ENCODE data around the gene FADS1. TPM values are rescaled to one million over a fixed set of nuclear protein-coding genes. Genes with fewer than 3 reads are reported as not detected.

The FADS1 gene
- total RNA-seq, 2 experiments from 2014 or later, result 25.7 to 27.1 TPM

DNA sequence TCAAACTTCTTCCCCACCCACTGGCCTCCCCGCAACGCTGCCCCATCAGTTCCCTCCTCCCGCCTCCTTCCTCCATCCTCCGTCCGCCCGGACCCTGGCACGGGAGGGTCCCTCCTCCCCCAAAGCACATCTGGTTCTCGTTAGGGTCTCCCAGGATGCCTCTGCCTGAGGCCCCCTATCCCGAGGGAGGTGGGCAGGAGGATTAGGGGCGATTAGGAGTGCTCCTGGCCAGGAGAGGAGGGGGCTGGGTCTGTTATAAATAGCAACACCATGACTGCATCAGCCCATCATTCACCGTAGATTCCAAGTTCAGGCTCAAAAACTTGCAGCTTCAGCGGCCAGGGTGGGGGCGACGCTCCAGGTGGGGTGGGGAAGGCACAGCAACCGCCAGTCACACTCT, 54.0 kb downstream of the FADS1 start:
- H3K27me3 Mint-ChIP-seq, result no peaks in the 10 kb centered on the region
- ChIA-PET POLR2A (no interaction called here), CTCF (interaction anchor here (0.5 kb wide), 1 partner anchor 243 kb away, joined by 3 read pairs; no protein-coding TSS in a partner anchor)
- no peaks in the 10 kb centered on the region for H3K4me1 Mint-ChIP-seq
- H3K36me3 Mint-ChIP-seq (ENCODE audit: low read depth), result no peaks in the 10 kb centered on the region
- no peak overlapping the region for H3K27ac Mint-ChIP-seq
- no peak for DNase-seq
- no peak overlapping the region for H3K4me3 Mint-ChIP-seq
- H3K9me3 Mint-ChIP-seq, result no peaks in the 10 kb centered on the region

DNA sequence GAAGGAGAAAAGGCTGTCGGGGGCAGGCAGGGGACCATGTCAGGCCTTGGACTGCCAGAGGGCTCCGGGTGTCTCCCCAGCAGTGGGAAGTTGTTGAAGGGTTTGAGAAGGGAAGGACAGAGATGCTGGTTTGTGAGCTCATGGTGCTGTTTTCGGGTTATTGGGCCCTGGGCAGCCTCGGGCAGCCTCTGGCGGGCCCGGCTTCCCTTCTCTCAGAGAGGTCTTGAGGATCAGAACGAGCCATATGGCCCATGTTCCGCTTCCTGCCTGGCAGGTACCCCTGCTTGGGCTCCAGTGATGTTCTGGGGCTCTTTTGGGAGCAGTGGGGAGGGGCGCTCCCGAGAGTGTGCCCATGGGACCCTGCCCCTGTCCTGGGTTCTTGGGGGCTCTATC, 54.6 kb downstream of the FADS1 start:
- CTCF ChIA-PET, result interaction anchor here (1.3 kb wide), 1 partner anchor 15 kb away, joined by 5 read pairs; no protein-coding TSS in a partner anchor
- no peak for DNase-seq
- H3K4me3 Mint-ChIP-seq, result no peak overlapping the region
- no peaks in the 10 kb centered on the region for H3K36me3 Mint-ChIP-seq (ENCODE audit: low read depth)
- no peaks in the 10 kb centered on the region for H3K27me3 Mint-ChIP-seq
- no peaks in the 10 kb centered on the region for H3K4me1 Mint-ChIP-seq
- POLR2A ChIA-PET, result no interaction called here
- H3K27ac Mint-ChIP-seq, result no peak overlapping the region
- H3K9me3 Mint-ChIP-seq, result no peaks in the 10 kb centered on the region

DNA sequence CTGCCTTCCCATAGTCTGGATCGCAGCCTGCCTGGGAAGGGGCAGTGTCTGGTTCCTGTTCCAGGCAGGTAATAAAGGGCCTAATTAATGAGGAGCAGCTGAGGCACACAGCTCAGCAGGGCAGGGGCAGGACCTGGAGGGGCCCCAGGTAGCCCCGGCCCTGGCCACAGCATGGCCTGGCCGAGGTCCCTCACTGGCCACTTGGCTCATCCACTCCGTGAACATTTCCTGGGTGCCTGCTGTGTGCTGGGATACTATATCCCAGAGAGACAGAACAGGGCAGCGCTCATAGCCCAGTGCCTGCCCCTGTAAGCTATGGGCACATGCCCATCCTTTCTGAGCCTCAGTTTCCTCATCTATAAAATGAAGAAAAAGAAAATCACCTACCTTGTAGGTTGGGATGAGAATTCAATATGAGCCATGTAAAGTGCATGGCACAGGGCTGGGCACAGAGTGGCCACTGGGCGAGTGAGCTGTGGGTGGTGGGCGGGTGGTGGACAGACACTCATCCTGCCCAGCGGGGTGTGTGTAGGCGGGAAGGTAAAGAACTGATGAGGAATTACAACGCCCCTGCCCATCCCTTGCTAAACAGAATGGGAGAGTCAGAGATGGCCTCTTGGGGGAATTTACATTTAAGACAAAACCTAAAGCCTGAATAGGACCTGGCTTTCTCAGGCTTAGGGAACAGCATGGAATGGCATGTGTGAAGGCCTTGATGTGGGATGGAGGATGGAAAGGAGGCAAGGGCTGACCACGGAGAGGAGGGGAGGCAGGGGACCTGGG, 55.2 kb downstream of the FADS1 start:
- H3K9me3 Mint-ChIP-seq, result no peaks in the 10 kb centered on the region
- no peaks in the 10 kb centered on the region for H3K27me3 Mint-ChIP-seq
- peaks cover 2% of the 10 kb centered on the region for H3K4me1 Mint-ChIP-seq
- no peak overlapping the region for H3K27ac Mint-ChIP-seq
- no peak for DNase-seq
- no peak overlapping the region for H3K4me3 Mint-ChIP-seq
- ChIA-PET CTCF (interaction anchor here (1.3 kb wide), 2 partner anchors 11 to 14 kb away, joined by 3 to 5 read pairs; no protein-coding TSS in a partner anchor), POLR2A (no interaction called here)
- H3K36me3 Mint-ChIP-seq (ENCODE audit: low read depth), result no peaks in the 10 kb centered on the region

DNA sequence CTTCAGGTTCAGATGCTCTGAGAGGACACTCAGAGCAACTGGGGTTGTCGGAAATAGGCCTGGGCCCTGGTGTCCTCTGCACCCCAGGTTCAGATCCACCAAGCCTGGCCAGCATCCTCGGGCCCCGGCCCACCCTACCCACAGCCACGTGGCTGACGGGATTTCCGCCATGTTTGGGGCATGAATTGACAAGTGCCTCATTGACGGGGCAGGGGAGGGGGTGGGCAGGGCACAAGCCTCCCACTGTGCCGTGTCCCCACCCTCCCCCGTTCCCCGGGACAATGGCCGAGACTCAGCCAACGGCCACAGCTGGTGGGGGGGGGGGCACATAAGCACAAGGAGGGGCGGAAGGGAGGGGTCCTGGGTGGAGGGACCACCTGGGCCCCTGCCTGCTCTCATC, 55.9 kb downstream of the FADS1 start:
- no peaks in the 10 kb centered on the region for H3K27me3 Mint-ChIP-seq
- H3K9me3 Mint-ChIP-seq, result no peaks in the 10 kb centered on the region
- H3K4me1 Mint-ChIP-seq, result peaks cover 9% of the 10 kb centered on the region
- no peak for DNase-seq
- no peak overlapping the region for H3K4me3 Mint-ChIP-seq
- no peaks in the 10 kb centered on the region for H3K36me3 Mint-ChIP-seq (ENCODE audit: low read depth)
- CTCF ChIA-PET, result interaction anchor here (1.3 kb wide), 2 partner anchors 11 to 13 kb away, joined by 3 to 5 read pairs; no protein-coding TSS in a partner anchor
- POLR2A ChIA-PET, result no interaction called here
- H3K27ac Mint-ChIP-seq, result no peak overlapping the region

DNA sequence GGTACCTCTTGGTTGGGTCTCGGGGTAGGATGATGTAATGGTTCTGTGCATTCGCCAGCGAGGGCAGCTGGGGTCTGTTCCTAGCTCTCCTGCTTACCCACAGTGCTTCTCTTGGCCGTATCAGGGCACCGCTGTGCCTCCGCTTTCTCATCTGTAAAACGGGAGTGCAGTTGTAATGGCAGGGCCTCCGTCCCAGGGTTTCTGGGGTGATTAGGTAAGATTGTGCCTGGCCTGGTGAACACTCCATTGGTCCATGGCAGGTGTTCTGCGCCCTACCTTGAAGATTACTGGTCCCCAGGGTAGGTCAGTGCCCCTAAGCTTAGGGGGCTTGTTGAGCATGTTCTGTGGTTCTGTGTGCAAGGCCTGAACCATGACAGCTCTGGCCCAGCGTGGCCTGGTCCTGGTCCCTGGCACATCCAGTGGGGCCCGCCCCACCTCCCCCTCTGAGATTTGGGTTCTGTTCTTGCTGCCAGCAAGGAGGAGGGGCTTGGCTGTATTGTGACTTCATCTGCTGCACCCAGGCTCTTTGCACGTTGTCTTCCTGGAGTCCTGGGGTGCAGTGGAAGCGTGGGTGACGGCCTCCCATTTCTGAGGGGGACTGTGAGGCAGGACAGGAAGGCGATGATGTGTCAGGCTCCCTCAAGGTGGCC, 59.5 kb downstream of the FADS1 start:
- DNase-seq, result no peak
- Mint-ChIP-seq H3K4me1 (peaks cover 21% of the 10 kb centered on the region), H3K9me3 (no peaks in the 10 kb centered on the region), H3K4me3 (no peak overlapping the region), H3K36me3 (ENCODE audit: low read depth) (no peaks in the 10 kb centered on the region), H3K27me3 (peaks cover 11% of the 10 kb centered on the region), H3K27ac (no peak overlapping the region)
- POLR2A ChIA-PET, result no interaction called here
- CTCF ChIA-PET, result interaction anchor here (0.9 kb wide), 1 partner anchor 24 kb away, joined by 3 read pairs; no protein-coding TSS in a partner anchor

DNA sequence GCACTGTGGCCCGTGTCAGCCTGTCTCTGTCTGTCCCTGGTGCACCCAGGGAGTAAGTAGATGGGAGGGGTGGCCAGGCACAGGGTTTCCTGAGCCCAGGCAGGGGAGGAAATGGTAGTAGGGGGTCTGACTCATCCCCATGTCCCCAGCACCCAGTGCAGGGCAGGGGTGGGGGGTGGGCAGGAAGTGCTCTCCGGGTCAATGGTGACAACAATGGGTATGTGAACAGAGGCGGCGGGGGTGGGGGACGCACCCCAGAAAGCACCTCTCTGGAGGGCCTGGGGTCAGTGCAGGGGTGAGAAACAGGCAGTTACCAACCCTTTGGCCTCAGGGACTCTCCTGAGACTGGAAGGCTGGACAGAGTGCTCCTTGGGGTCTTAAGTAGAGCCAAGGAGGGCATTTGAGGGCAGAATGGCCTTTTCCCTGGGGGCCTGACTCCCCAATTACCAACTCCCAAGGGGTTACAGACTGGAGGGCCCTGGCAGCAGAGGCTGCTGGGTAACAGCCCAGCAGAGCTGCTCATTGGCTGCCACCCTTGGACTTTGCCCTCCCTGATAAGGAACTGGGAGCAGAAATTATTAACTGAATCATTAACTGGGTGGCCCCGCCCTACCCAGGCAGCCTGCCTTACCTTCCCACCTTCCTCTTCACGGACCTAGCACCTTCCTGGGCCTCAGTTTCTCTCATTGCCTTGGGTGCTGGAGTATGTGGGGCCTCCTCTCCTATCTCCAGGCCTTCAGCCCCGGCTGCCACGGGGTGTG, 60.2 kb downstream of the FADS1 start:
- no peaks in the 10 kb centered on the region for H3K36me3 Mint-ChIP-seq (ENCODE audit: low read depth)
- H3K4me3 Mint-ChIP-seq, result no peak overlapping the region
- POLR2A ChIA-PET, result no interaction called here
- CTCF ChIA-PET, result interaction anchor here (0.7 to 1.4 kb wide), 3 partner anchors 19 to 285 kb away, joined by 3 to 4 read pairs (median 3); no protein-coding TSS in a partner anchor
- H3K9me3 Mint-ChIP-seq, result no peaks in the 10 kb centered on the region
- H3K27ac Mint-ChIP-seq, result peak overlapping the region; percentile 54
- no peak for DNase-seq
- peaks cover 25% of the 10 kb centered on the region for H3K4me1 Mint-ChIP-seq
- peaks cover 16% of the 10 kb centered on the region for H3K27me3 Mint-ChIP-seq

DNA sequence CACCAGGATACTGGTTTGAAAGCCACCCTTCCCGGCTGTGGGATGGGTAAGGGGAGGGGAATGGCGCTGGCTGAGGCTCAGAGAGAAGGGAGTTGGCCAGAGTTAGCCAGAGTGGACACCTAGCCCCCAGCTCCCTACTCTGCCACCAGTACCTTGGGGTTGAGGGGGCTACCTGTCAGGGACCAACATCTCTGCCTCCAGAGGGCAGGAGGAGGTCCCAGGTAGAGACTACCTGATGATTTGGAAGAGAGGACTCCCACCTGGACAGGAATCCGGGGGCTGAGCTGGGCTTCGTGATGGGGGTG, 60.7 kb downstream of the FADS1 start:
- POLR2A ChIA-PET, result no interaction called here
- Mint-ChIP-seq H3K9me3 (no peaks in the 10 kb centered on the region), H3K27me3 (peaks cover 20% of the 10 kb centered on the region), H3K27ac (peak overlapping the region; percentile 54), H3K4me3 (no peak overlapping the region), H3K36me3 (ENCODE audit: low read depth) (no peaks in the 10 kb centered on the region), H3K4me1 (peaks cover 25% of the 10 kb centered on the region)
- CTCF ChIA-PET, result interaction anchor here (0.7 to 1.4 kb wide), 2 partner anchors 20 to 284 kb away, joined by 3 to 4 read pairs; no protein-coding TSS in a partner anchor
- no peak for DNase-seq

DNA sequence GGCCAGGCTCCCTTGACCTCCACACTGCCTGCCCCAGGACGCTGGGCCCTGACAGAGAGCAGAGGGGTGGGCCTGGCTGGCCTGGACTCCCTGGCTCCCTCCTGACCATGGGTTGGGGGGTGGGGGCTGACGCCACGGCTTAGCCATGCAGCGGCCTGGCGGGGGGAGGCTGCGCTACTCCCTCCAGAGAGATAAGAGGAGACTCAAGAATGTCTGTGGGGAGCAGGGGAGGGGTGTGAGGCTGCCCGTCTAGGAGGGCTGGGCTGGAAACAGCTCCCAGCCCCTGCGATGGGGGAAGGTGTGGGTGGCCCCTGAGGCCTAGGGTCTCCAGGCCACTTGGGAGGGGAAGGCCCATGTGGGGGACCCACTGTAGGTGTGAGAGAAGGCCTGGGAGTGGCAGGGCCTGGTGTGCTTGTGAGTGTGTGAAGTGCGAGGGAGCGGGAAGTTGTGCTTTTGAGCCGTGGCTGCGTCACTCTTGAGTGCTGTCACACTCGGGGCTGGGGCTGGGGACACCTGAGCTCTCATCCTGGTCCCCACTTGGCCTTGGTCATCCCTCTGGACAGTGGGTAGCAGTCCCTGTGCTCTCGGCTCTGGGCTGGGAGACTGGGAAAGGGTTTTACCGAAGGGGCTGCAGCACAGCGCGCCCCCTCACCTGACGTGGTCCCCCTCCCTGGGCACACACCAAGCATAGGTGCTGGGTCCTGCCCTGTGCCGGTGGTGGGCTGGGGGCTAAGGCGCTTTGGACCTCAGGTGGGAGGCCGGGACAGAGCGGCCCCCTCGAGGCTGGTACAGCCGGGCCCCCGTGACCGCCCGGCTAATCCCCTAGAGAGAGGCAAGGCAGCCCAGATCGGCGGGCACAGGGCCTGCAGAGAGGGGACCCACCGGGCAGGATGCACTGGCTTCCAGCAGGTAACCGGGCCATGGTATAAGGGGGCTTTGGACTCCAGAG, 62.0 kb downstream of the FADS1 start:
- Mint-ChIP-seq H3K36me3 (ENCODE audit: low read depth) (no peaks in the 10 kb centered on the region), H3K4me3 (no peak overlapping the region), H3K9me3 (no peaks in the 10 kb centered on the region), H3K27me3 (peaks cover 25% of the 10 kb centered on the region), H3K27ac (no peak overlapping the region), H3K4me1 (peaks cover 25% of the 10 kb centered on the region)
- no peak for DNase-seq
- POLR2A ChIA-PET, result no interaction called here
- CTCF ChIA-PET, result interaction anchor here (0.6 to 1.4 kb wide), 3 partner anchors 15 to 25 kb away, joined by 3 to 4 read pairs (median 3); no protein-coding TSS in a partner anchor

DNA sequence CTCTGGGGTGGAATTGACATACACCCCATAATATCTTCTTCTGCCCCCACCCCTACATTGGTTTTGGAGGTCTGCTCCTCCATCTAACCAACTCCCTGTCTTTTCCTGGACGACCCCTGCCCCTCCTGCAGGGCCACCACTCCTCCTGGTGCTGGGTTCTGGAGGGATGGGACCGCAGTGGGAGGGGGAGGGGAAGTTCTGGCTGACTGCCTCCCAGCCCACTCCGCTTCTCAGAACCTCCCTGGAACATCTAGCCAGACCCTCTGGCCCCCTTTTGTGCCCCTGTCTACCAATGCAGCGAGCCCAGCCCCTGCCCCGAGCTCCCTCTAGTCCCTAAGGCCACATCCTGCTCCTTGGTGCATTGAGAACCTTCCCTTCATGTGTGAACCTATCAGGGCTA, 63.1 kb downstream of the FADS1 start:
- H3K27me3 Mint-ChIP-seq, result peaks cover 28% of the 10 kb centered on the region
- CTCF ChIA-PET, result interaction anchor here (0.9 to 1.7 kb wide), 4 partner anchors 12 to 34 kb away, joined by 3 to 5 read pairs (median 5); no protein-coding TSS in a partner anchor
- H3K27ac Mint-ChIP-seq, result no peak overlapping the region
- no peak for DNase-seq
- H3K4me3 Mint-ChIP-seq, result peak overlapping the region; percentile 22
- no peaks in the 10 kb centered on the region for H3K36me3 Mint-ChIP-seq (ENCODE audit: low read depth)
- POLR2A ChIA-PET, result no interaction called here
- no peaks in the 10 kb centered on the region for H3K9me3 Mint-ChIP-seq
- H3K4me1 Mint-ChIP-seq, result peaks cover 25% of the 10 kb centered on the region

DNA sequence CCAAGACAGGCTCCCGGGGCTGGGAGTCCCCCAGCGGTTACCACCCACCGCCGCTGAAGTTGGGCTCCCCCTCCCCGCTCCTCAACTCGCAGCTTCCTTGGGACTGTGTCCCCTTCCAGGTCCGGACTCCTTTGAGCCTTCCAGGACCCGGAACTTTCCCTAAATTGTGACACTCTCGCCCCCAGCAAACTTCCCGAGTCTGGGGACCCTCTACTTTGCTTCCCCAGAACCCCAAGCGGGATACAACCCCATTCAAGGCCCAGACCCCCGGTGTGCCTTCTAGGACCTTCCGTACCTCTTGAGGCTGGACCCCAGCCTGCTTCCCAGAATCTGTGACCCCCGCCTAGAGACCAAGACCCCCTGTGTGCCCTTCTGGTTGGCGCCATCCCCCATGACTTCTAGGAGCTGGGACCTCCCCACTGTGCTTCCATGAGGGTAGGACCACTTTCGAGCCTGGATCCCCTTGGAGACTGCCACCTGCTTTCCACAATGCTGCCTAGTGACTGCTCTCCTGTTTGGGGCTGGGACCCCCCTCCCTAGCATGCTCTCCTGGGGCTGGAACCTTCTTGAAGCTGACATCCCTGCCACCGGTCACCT, 63.8 kb downstream of the FADS1 start:
- POLR2A ChIA-PET, result no interaction called here
- Mint-ChIP-seq H3K36me3 (ENCODE audit: low read depth) (no peaks in the 10 kb centered on the region), H3K9me3 (no peaks in the 10 kb centered on the region), H3K27ac (no peak overlapping the region), H3K27me3 (peaks cover 28% of the 10 kb centered on the region), H3K4me1 (peaks cover 25% of the 10 kb centered on the region), H3K4me3 (peak overlapping the region; percentile 22)
- no peak for DNase-seq
- CTCF ChIA-PET, result interaction anchor here (0.9 to 1.7 kb wide), 4 partner anchors 12 to 35 kb away, joined by 3 to 5 read pairs (median 5); no protein-coding TSS in a partner anchor

DNA sequence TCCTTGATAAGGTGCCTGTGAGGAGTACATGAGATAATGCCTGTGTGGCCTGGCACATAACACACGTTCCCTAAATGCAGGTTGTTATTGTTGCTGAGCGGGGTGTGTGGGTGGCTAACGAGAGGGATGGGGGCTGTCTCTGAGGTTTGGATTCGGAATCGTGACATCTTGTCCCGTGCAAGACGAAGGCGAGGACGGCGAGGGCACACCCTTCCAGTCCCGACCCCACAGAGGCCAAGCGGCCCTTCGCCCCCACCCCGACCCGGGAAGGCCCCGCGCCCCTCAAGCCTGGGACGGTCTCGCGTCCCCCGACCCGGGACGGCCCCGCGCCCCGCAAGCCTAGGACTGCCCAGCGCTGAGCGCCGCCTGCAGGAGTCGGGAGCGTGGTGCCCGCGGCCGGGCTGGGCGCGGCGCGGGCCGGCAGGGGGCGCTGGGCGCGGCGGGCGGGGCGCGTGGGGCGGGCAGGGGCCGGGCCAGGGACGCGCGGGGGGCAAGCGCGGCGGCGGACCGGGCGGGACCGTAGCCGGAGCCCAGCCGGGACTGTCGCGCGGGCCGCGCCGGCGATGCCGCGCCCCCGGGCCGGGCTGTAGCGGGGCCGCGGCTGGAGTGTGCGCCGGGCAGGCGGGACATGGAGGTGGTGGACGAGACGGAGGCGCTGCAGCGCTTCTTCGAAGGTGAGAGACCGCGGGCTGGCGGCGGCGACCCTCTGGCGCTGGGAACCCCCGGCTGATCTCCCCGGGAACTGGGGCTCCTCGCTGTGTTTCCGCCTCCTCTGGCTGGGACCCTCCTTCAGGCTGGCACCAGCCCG, 64.5 kb downstream of the FADS1 start, which contains the start of gene MYRF:
Gene MYRF (plus strand): TSS at position 520 of the 808 bp plus-strand sequence. CDS start 109 bp downstream, at position 629.
- CTCF ChIA-PET, result interaction anchor here (0.6 to 1.7 kb wide), 5 partner anchors 13 to 36 kb away, joined by 3 to 5 read pairs (median 5); no protein-coding TSS in a partner anchor
- H3K9me3 Mint-ChIP-seq, result no peaks in the 10 kb centered on the region
- H3K27me3 Mint-ChIP-seq, result peaks cover 28% of the 10 kb centered on the region
- H3K27ac Mint-ChIP-seq, result no peak within 1 kb of the TSS
- peak; percentile 54 for DNase-seq
- H3K36me3 Mint-ChIP-seq (ENCODE audit: low read depth), result no peaks in the 10 kb centered on the region
- POLR2A ChIA-PET, result no interaction called here
- peaks cover 25% of the 10 kb centered on the region for H3K4me1 Mint-ChIP-seq
- peak within 1 kb of the TSS; percentile 45 for H3K4me3 Mint-ChIP-seq
